Daoy (cell line): Measurements from ENCODE around the gene FAM124A. TPM values are rescaled to one million over a fixed set of nuclear protein-coding genes. Genes with fewer than 3 reads are reported as not detected.
A peak's percentile ranks its signal among the peaks of the same experiment; 100 is the strongest.

Experiments used
- DNase-seq: peaks from one replicate; pipeline ENCODE4 v3.0.0-alpha.2; 2015; ENCODE audit warnings: low read depth
- total RNA-seq: library from RNA; depleted of rRNA; stranded (reverse); fragments of >200 nt; shearing (Covaris generic); gene quantifications from 2 replicates; pipeline ENCODE4 v1.2.3, GENCODE V29; 2014; rRNA removed

FAM124A gene
- total RNA-seq = 0.46 and 1.0 TPM in 2 replicates

- peak; percentile 53 for DNase-seq
These were observed at the start of gene FAM124A for GRCh38 chr13:51222037-51222685. FAM124A (plus strand) TSS chr13:51222398; CDS start chr13:51222502, 104 bp downstream.

GRCh38 chr13:51175021-51175420, 47.2 kb upstream of the FAM124A start:
- DNase-seq = no peak

- no peak for DNase-seq
These were observed 46.6 kb upstream of the FAM124A start for GRCh38 chr13:51175639-51176038.

- no peak for DNase-seq
These were observed 45.0 kb upstream of the FAM124A start for GRCh38 chr13:51177188-51177587.

- no peak for DNase-seq
These were observed 43.6 kb upstream of the FAM124A start for GRCh38 chr13:51178456-51179074.

GRCh38 chr13:51179432-51179971, 42.7 kb upstream of the FAM124A start:
- DNase-seq = no peak

- DNase-seq = no peak
These were observed 41.2 kb upstream of the FAM124A start for GRCh38 chr13:51180853-51181511.

GRCh38 chr13:51181786-51182383, 40.3 kb upstream of the FAM124A start:
- DNase-seq = no peak

GRCh38 chr13:51191743-51192142, 30.5 kb upstream of the FAM124A start:
- no peak for DNase-seq

GRCh38 chr13:51192348-51192747, 29.9 kb upstream of the FAM124A start:
- no peak for DNase-seq

GRCh38 chr13:51193387-51193786, 28.8 kb upstream of the FAM124A start:
- DNase-seq = no peak

- DNase-seq = no peak
These were observed 27.3 kb upstream of the FAM124A start for GRCh38 chr13:51194942-51195341.

GRCh38 chr13:51201886-51202285, 20.3 kb upstream of the FAM124A start:
- no peak for DNase-seq

- no peak for DNase-seq
These were observed 19.6 kb upstream of the FAM124A start for GRCh38 chr13:51202477-51203046.

- DNase-seq = no peak
These were observed 15.6 kb upstream of the FAM124A start for GRCh38 chr13:51206584-51206983.

- DNase-seq = no peak
These were observed 14.3 kb upstream of the FAM124A start for GRCh38 chr13:51207881-51208280.

- DNase-seq = no peak
These were observed 13.5 kb upstream of the FAM124A start for GRCh38 chr13:51208716-51209115.

- no peak for DNase-seq
These were observed 10.3 kb upstream of the FAM124A start for GRCh38 chr13:51211910-51212309.

- no peak for DNase-seq
These were observed 9.4 kb upstream of the FAM124A start for GRCh38 chr13:51212758-51213157.

GRCh38 chr13:51213173-51213728, 8.9 kb upstream of the FAM124A start:
- no peak for DNase-seq

- DNase-seq = no peak
These were observed 3.6 kb upstream of the FAM124A start for GRCh38 chr13:51218626-51219025.

GRCh38 chr13:51220706-51221105, 1.5 kb upstream of the FAM124A start:
- no peak for DNase-seq
